ENCODE results near the gene DMD. TPM values are rescaled to one million over a fixed set of nuclear protein-coding genes. Genes with fewer than 3 reads are reported as not detected.

DMD gene
- total and polyA plus RNA-seq, 2 of the 8 experiments (the other 6 are each of a cell fraction or from before 2014, with no cell fraction given): 4.8 to 7.4 TPM

GRCh38 chrX:32370456-32371205 lies 840.7 kb downstream of the DMD start:
- H3K23ac ChIP-seq (ENCODE audit: insufficient read length): no peak overlapping the region
- no peaks in the 10 kb centered on the region for H3K79me2 ChIP-seq (ENCODE audit: control insufficient read depth in 1 of 2, insufficient read depth in 2 of 2, low read length in 2 of 2)
- H4K91ac ChIP-seq (replicated peaks; ENCODE audit: insufficient read length, low read length): no peak overlapping the region
- H2BK15ac ChIP-seq (ENCODE audit: low read length): no peak overlapping the region
- H2BK20ac ChIP-seq (ENCODE audit: low read length): no peak overlapping the region
- no peak overlapping the region for H2AK5ac ChIP-seq (ENCODE audit: low read depth, low read length)
- H3K23me2 ChIP-seq (ENCODE audit: low read depth, low read length): no peaks in the 10 kb centered on the region
- H4K8ac ChIP-seq (ENCODE audit: extremely low read depth, insufficient read depth, low read length): no peak overlapping the region
- no peak overlapping the region for H3K4ac ChIP-seq (replicated peaks; ENCODE audit: insufficient read length, low read depth, low read length)
- CTCF ChIA-PET (ENCODE audit: partially characterized antibody): no interaction called here
- no peaks in the 10 kb centered on the region for H4K20me1 ChIP-seq (replicated peaks in 1 of 2; ENCODE audit: control insufficient read depth in 1 of 2, insufficient read depth in 2 of 2, low read length in 2 of 2)
- no peaks in the 10 kb centered on the region for H3K27me3 ChIP-seq (replicated peaks in 1 of 4; ENCODE audit: control insufficient read depth in 3 of 4, extremely low read depth in 1 of 4, insufficient read depth in 3 of 4, low read length in 3 of 4)
- H3K36me3 ChIP-seq (ENCODE audit: control insufficient read depth in 2 of 4, insufficient read depth in 4 of 4, low read length in 3 of 4): no peaks in the 10 kb centered on the region
- no peak overlapping the region for H2BK120ac ChIP-seq (replicated peaks; ENCODE audit: low read depth, low read length)
- H2BK5ac ChIP-seq (ENCODE audit: low read depth, low read length): no peak overlapping the region
- no peak overlapping the region for H3K14ac ChIP-seq (ENCODE audit: insufficient read length)
- H3K4me2 ChIP-seq (ENCODE audit: insufficient read depth in 1 of 2, low read depth in 2 of 2, low read length in 2 of 2): no peak overlapping the region
- no peaks in the 10 kb centered on the region for H3K79me1 ChIP-seq (ENCODE audit: low read depth, low read length)
- TF ChIP-seq CEBPB (IDR thresholded peaks at IDR 0.05; ENCODE audit: low read depth, low read length): no peak
- DNase-seq (ENCODE audit: low read depth in 1 of 2, low spot score in 2 of 2) (no peak), FAIRE-seq (no peak)
- no peak overlapping the region for H3K4me3 ChIP-seq (ENCODE audit: extremely low read depth in 1 of 4, insufficient read depth in 2 of 4, low read depth in 3 of 4, low read length in 4 of 4)
- no peak overlapping the region for H3K27ac ChIP-seq (ENCODE audit: low read depth, low read length)
- H3K9me3 ChIP-seq (ENCODE audit: insufficient read depth in 2 of 2, low read depth in 1 of 2, low read length in 1 of 2): no peaks in the 10 kb centered on the region
- POLR2A ChIA-PET (ENCODE audit: partially characterized antibody): interaction anchor here (0.7 kb wide), 1 partner anchor 1020 kb away, joined by 3 read pairs; no protein-coding TSS in a partner anchor
- H2BK12ac ChIP-seq (ENCODE audit: low read depth, low read length): no peak overlapping the region
- no peak overlapping the region for H3K18ac ChIP-seq (ENCODE audit: extremely low read depth, low read length)
- H3K9ac ChIP-seq (replicated peaks in 1 of 4; ENCODE audit: extremely low read depth in 1 of 4, low read depth in 3 of 4, low read length in 3 of 4): no peak overlapping the region
- H3K56ac ChIP-seq (replicated peaks; ENCODE audit: insufficient read length, low read depth, low read length): no peak overlapping the region
- H3K4me1 ChIP-seq (replicated peaks in 1 of 4; ENCODE audit: control insufficient read depth in 3 of 4, insufficient read depth in 4 of 4, low read length in 3 of 4): no peaks in the 10 kb centered on the region
- H2AFZ ChIP-seq (ENCODE audit: low read length): no peak overlapping the region
- H4K5ac ChIP-seq (ENCODE audit: insufficient read length, low read depth, low read length): no peak overlapping the region
- 83% methylated on average over 5 of the region's 5 CpGs; no CpG with 5 or more reads in 1 of the 2 experiments for WGBS, 2 experiments (ENCODE audit: extremely low coverage in 1 of 2, insufficient coverage in 1 of 2, insufficient read length in 1 of 2, insufficient replicate concordance in 2 of 2, low coverage in 1 of 2, low lambda C conversion rate in 2 of 2, missing lambda C conversion rate in 1 of 2)

Data from H1 (cell line).